GM13976 (cell line): Measurements from ENCODE around the gene GADD45B.

Experiments used
- DNase-seq: peaks from one replicate; pipeline ENCODE4 v3.0.0; 2012; ENCODE audit warnings: low spot score
- in situ Hi-C: fragments of 300-500 bp; cut with MboI; formaldehyde crosslinking; loops from one replicate; pipeline ENCODE4 v1.12.0; 2022; ENCODE audit warnings: low sequenced_read_pairs, mixed read lengths, inconsistent platforms; ENCODE audit not compliant: unreplicated experiment
- TF ChIP-seq, protein P1 (sequence below): IDR thresholded peaks from 2 replicates; pipeline ENCODE4 v1.5.1; 2012; ENCODE audit warnings: borderline replicate concordance, mild to moderate bottlenecking; ENCODE audit not compliant: insufficient read depth; ENCODE audit errors: extremely low read depth, missing control alignments, control extremely low read depth

Gene GADD45B

GRCh38 chr19:2494084-2494446, 18.1 kb downstream of the GADD45B start:
- in situ Hi-C loops: no loop called here
- TF ChIP-seq, protein P1, sequence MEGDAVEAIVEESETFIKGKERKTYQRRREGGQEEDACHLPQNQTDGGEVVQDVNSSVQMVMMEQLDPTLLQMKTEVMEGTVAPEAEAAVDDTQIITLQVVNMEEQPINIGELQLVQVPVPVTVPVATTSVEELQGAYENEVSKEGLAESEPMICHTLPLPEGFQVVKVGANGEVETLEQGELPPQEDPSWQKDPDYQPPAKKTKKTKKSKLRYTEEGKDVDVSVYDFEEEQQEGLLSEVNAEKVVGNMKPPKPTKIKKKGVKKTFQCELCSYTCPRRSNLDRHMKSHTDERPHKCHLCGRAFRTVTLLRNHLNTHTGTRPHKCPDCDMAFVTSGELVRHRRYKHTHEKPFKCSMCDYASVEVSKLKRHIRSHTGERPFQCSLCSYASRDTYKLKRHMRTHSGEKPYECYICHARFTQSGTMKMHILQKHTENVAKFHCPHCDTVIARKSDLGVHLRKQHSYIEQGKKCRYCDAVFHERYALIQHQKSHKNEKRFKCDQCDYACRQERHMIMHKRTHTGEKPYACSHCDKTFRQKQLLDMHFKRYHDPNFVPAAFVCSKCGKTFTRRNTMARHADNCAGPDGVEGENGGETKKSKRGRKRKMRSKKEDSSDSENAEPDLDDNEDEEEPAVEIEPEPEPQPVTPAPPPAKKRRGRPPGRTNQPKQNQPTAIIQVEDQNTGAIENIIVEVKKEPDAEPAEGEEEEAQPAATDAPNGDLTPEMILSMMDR: no peak
- DNase-seq: no peak

GRCh38 chr19:2494447-2495129, 18.7 kb downstream of the GADD45B start:
- TF ChIP-seq, protein P1: no peak
- DNase-seq: peak; percentile 88
- in situ Hi-C loops: no loop called here

- DNase-seq: no peak
- TF ChIP-seq, protein P1: no peak
- in situ Hi-C loops: no loop called here
Observed at GRCh38 chr19:2495130-2495641, 19.3 kb downstream of the GADD45B start.

DNA sequence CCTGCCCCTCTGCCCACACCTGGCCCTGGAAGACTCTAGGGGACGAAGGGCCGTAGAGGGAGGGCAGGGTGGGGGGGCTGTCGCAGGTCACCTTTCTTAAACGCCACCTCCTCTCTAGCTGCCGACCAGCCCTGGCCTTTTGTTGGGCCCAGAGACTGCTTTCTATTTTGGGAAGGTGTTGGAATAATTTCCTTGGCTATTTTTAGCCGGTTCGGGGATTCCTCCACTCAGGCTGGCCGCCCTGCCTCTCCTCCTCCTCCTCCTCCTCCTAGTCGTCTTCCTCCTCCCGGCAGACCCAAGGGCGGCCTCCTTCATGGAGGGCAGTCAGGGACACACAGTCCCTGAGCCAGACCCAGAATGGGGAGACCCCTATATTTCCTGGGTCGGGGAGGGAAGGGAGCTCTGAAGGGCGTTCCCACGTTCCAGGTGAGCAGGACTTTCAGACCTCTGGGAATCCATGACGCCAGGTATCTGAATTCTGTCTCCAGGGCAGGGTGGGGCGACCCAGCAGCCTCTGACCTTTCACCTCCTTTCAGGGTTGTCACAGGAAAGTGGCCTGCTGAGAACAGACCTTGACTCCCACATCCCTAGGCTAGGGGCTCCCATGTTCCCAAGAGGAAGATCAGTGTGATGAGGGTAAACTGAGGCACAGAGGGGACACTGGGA, 19.9 kb downstream of the GADD45B start:
- TF ChIP-seq, protein P1: no peak
- no peak for DNase-seq
- in situ Hi-C loops: no loop called here

DNA sequence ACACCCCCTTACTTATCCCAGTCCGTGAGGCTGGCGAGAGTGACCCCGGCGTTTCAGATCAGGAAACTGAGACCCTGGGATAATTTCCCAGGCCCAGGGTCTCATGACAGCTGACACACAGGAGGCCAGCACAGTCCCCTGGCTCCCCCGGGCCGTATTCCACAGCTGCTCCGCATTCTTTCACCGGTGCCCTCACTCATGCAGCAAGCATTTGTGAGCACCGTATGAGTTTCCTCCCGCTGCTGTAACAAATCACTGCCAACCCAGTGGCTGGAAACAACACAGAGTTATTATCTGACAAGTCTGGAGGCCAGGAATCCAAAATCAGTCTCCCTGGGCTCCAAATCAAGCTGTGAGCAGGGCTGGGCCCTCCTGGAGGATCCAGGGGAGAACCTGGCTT, 21.3 kb downstream of the GADD45B start:
- in situ Hi-C loops: no loop called here
- DNase-seq: no peak

DNA sequence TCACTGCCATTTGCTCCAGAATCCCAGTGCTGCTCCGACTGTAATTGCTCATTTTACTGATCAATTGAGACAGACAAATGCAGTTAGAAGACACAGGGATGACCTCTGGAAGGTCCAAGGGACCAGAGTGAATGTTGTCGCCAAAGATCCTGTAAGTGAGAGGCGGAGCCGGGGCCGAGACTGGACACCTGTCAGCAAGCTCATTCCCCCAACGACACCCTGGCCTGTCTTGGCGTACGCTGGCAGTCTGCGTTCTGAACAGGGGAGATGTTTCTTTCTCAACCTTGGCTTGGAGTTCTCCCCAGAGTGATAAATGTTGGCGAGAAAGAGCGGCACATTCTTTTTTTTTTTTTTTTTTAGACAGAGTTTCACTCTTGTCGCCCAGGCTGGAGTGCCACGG, 24.2 kb downstream of the GADD45B start:
- in situ Hi-C loops: no loop called here
- TF ChIP-seq, protein P1: no peak
- no peak for DNase-seq

More for the DNA sequence above, 21.3 kb downstream of the GADD45B start:
- TF ChIP-seq, protein P1: no peak
